Measurements from ENCODE around the gene LSAMP. TPM values are rescaled to one million over a fixed set of nuclear protein-coding genes. Genes with fewer than 3 reads are reported as not detected.

The LSAMP gene
- total and polyA plus RNA-seq, 7 donors = 0.23 to 47.1 (median 22.9) TPM

GRCh38 chr3:115943579-115943978, 501.7 kb downstream of the LSAMP start:
- no peak overlapping the region for H3K27ac ChIP-seq
- no peaks in the 10 kb centered on the region for H3K36me3 ChIP-seq
- H3K4me3 ChIP-seq = no peak overlapping the region
- no peak for DNase-seq
- WGBS, 2 donors = 62 to 74% methylated on average over 3 of the region's 3 CpGs
- H3K27me3 ChIP-seq = no peaks in the 10 kb centered on the region
- intact Hi-C loops (cut with DNase I) = no loop called here
- H3K4me1 ChIP-seq = no peaks in the 10 kb centered on the region
- no peaks in the 10 kb centered on the region for H3K9me3 ChIP-seq
- TF ChIP-seq POLR2A (IDR thresholded peaks at IDR 0.05) = no peak
- TF ChIP-seq, protein P1, sequence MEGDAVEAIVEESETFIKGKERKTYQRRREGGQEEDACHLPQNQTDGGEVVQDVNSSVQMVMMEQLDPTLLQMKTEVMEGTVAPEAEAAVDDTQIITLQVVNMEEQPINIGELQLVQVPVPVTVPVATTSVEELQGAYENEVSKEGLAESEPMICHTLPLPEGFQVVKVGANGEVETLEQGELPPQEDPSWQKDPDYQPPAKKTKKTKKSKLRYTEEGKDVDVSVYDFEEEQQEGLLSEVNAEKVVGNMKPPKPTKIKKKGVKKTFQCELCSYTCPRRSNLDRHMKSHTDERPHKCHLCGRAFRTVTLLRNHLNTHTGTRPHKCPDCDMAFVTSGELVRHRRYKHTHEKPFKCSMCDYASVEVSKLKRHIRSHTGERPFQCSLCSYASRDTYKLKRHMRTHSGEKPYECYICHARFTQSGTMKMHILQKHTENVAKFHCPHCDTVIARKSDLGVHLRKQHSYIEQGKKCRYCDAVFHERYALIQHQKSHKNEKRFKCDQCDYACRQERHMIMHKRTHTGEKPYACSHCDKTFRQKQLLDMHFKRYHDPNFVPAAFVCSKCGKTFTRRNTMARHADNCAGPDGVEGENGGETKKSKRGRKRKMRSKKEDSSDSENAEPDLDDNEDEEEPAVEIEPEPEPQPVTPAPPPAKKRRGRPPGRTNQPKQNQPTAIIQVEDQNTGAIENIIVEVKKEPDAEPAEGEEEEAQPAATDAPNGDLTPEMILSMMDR (IDR thresholded peaks at IDR 0.05) = no peak
- no peak for TF ChIP-seq POLR2AphosphoS5 (IDR thresholded peaks at IDR 0.05)
- no peak for TF ChIP-seq EP300 (IDR thresholded peaks at IDR 0.05)

GRCh38 chr3:115937054-115937453, 508.2 kb downstream of the LSAMP start:
- WGBS, 2 donors = 77 to 86% methylated on average over 2 of the region's 2 CpGs
- H3K4me1 ChIP-seq = no peaks in the 10 kb centered on the region
- no peaks in the 10 kb centered on the region for H3K27me3 ChIP-seq
- TF ChIP-seq EP300 (IDR thresholded peaks at IDR 0.05) (no peak), POLR2AphosphoS5 (IDR thresholded peaks at IDR 0.05) (no peak), POLR2A (IDR thresholded peaks at IDR 0.05) (no peak)
- TF ChIP-seq, protein P1 (IDR thresholded peaks at IDR 0.05) = no peak
- H3K4me3 ChIP-seq = no peak overlapping the region
- intact Hi-C loops (cut with DNase I) = no loop called here
- H3K36me3 ChIP-seq = no peaks in the 10 kb centered on the region
- DNase-seq = no peak
- no peak overlapping the region for H3K27ac ChIP-seq
- H3K9me3 ChIP-seq = no peaks in the 10 kb centered on the region

GRCh38 chr3:115932807-115933206, 512.5 kb downstream of the LSAMP start:
- no peak overlapping the region for H3K27ac ChIP-seq
- intact Hi-C loops (cut with DNase I) = no loop called here
- no peaks in the 10 kb centered on the region for H3K27me3 ChIP-seq
- H3K9me3 ChIP-seq = no peaks in the 10 kb centered on the region
- 92 to 93% methylated on average over 7 of the region's 7 CpGs for WGBS, 2 donors
- TF ChIP-seq EP300 (IDR thresholded peaks at IDR 0.05) (no peak), POLR2AphosphoS5 (IDR thresholded peaks at IDR 0.05) (no peak), POLR2A (IDR thresholded peaks at IDR 0.05) (no peak)
- TF ChIP-seq, protein P1 (IDR thresholded peaks at IDR 0.05) = no peak
- no peak overlapping the region for H3K4me3 ChIP-seq
- DNase-seq = no peak
- no peaks in the 10 kb centered on the region for H3K36me3 ChIP-seq
- no peaks in the 10 kb centered on the region for H3K4me1 ChIP-seq

- H3K36me3 ChIP-seq = no peaks in the 10 kb centered on the region
- H3K27me3 ChIP-seq = no peaks in the 10 kb centered on the region
- no peak overlapping the region for H3K4me3 ChIP-seq
- H3K4me1 ChIP-seq = no peaks in the 10 kb centered on the region
- no peaks in the 10 kb centered on the region for H3K9me3 ChIP-seq
- no peak for DNase-seq
- TF ChIP-seq, protein P1 (IDR thresholded peaks at IDR 0.05) = no peak
- TF ChIP-seq POLR2A (IDR thresholded peaks at IDR 0.05) (no peak), EP300 (IDR thresholded peaks at IDR 0.05) (no peak), POLR2AphosphoS5 (IDR thresholded peaks at IDR 0.05) (no peak)
- 69 to 80% methylated on average over 2 of the region's 2 CpGs for WGBS, 2 donors
- no peak overlapping the region for H3K27ac ChIP-seq
- intact Hi-C loops (cut with DNase I) = no loop called here
Observed at GRCh38 chr3:115931581-115931980, 513.7 kb downstream of the LSAMP start.

GRCh38 chr3:115930922-115931321, 514.4 kb downstream of the LSAMP start:
- H3K27ac ChIP-seq = no peak overlapping the region
- no peaks in the 10 kb centered on the region for H3K27me3 ChIP-seq
- H3K4me3 ChIP-seq = no peak overlapping the region
- no peak for DNase-seq
- H3K4me1 ChIP-seq = no peaks in the 10 kb centered on the region
- WGBS, 2 donors = 38 to 50% methylated on average over 3 of the region's 3 CpGs
- no peaks in the 10 kb centered on the region for H3K36me3 ChIP-seq
- H3K9me3 ChIP-seq = no peaks in the 10 kb centered on the region
- TF ChIP-seq EP300 (IDR thresholded peaks at IDR 0.05) = no peak
- TF ChIP-seq POLR2AphosphoS5 (IDR thresholded peaks at IDR 0.05) = no peak
- TF ChIP-seq, protein P1 (IDR thresholded peaks at IDR 0.05) = no peak
- no peak for TF ChIP-seq POLR2A (IDR thresholded peaks at IDR 0.05)
- intact Hi-C loops (cut with DNase I) = no loop called here

All from sigmoid colon (tissue), 7 donors.